ENCODE data around the gene OR13D1.
A peak's percentile ranks its signal among the peaks of the same experiment; 100 is the strongest.
"Not testable (repeated sequence)": the region's sequence is repeated elsewhere in the genome, so short reads cannot be mapped to it uniquely, and the experiment has no call there.

The OR13D1 gene

GRCh38 chr9:104694218-104694617, at the start of gene OR13D1:
OR13D1 (plus strand) TSS chr9:104694518; CDS start chr9:104694518, 0 bp downstream.
- DNase-seq (ENCODE audit: low spot score) = no peak

GRCh38 chr9:104658496-104659195, 35.7 kb upstream of the OR13D1 start:
- DNase-seq (ENCODE audit: low spot score) = no peak

GRCh38 chr9:104675611-104676010, 18.7 kb upstream of the OR13D1 start:
- DNase-seq (ENCODE audit: low spot score) = no peak

- DNase-seq (ENCODE audit: low spot score) = peak; percentile 87
These were observed 11.7 kb upstream of the OR13D1 start for GRCh38 chr9:104682642-104683041.

- no peak for DNase-seq (ENCODE audit: low spot score)
These were observed 8.2 kb upstream of the OR13D1 start for GRCh38 chr9:104686081-104686480.

GRCh38 chr9:104700306-104700705, 6.0 kb downstream of the OR13D1 start:
- no peak for DNase-seq (ENCODE audit: low spot score)

GRCh38 chr9:104708737-104709136, 14.4 kb downstream of the OR13D1 start:
- not testable (repeated sequence) for DNase-seq (ENCODE audit: low spot score)

- DNase-seq (ENCODE audit: low spot score) = no peak
These were observed 17.3 kb downstream of the OR13D1 start for GRCh38 chr9:104711604-104712003.

GRCh38 chr9:104725014-104725413, 30.7 kb downstream of the OR13D1 start:
- DNase-seq (ENCODE audit: low spot score) = no peak

GRCh38 chr9:104738452-104738851, 44.1 kb downstream of the OR13D1 start:
- DNase-seq (ENCODE audit: low spot score) = no peak

GRCh38 chr9:104740621-104741020, 46.3 kb downstream of the OR13D1 start:
- peak; percentile 59 for DNase-seq (ENCODE audit: low spot score)

GRCh38 chr9:104743376-104743985, 49.2 kb downstream of the OR13D1 start:
- DNase-seq (ENCODE audit: low spot score) = peak; percentile 87

Measured in RKO (cell line).